Measurements from ENCODE around the gene GABRE. TPM values are rescaled to one million over a fixed set of nuclear protein-coding genes. Genes with fewer than 3 reads are reported as not detected.
A peak's percentile ranks its signal among the peaks of the same experiment; 100 is the strongest.

Gene GABRE
- total and polyA plus RNA-seq, 2 donors (not counting 3 experiments of a cell fraction or from before 2014, with no cell fraction given) = 6.1 to 33.4 TPM

GRCh38 chrX:151984328-151984727 lies 9.9 kb upstream of the GABRE start:
- Histone ChIP-seq H4K20me1 (replicated peaks; ENCODE audit: control insufficient read depth, extremely low read depth, insufficient read depth, low read length) (no peaks in the 10 kb centered on the region), H3K9me3 (replicated peaks; ENCODE audit: control insufficient read depth, insufficient read depth, low read length) (no peaks in the 10 kb centered on the region), H3K27ac (ENCODE audit: insufficient read depth, low read depth, low read length) (peak overlapping the region; percentile 99), H2AFZ (ENCODE audit: low read depth, low read length) (peak overlapping the region; percentile 46), H3K27me3 (ENCODE audit: control insufficient read depth in 2 of 2, insufficient read depth in 2 of 2, low read length in 2 of 2) (no peaks in the 10 kb centered on the region), H3K9me1 (replicated peaks; ENCODE audit: control insufficient read depth, extremely low read depth, insufficient read depth, low read length) (no peaks in the 10 kb centered on the region), H3K4me3 (replicated peaks in 1 of 3; ENCODE audit: insufficient read depth in 1 of 3, low read depth in 1 of 3, low read length in 3 of 3) (no peak overlapping the region), H3K4me2 (ENCODE audit: insufficient read depth, low read length) (peak overlapping the region; percentile 77), H3K9ac (replicated peaks; ENCODE audit: extremely low read depth, insufficient read depth, low read length) (peak overlapping the region; percentile 89), H3K4me1 (ENCODE audit: control insufficient read depth, extremely low read depth, insufficient read depth, low read length) (peaks cover 56% of the 10 kb centered on the region), H3K79me2 (ENCODE audit: control insufficient read depth, insufficient read depth, low read length) (no peaks in the 10 kb centered on the region), H3K36me3 (ENCODE audit: control insufficient read depth in 2 of 2, extremely low read depth in 1 of 2, insufficient read depth in 2 of 2, low read length in 2 of 2) (no peaks in the 10 kb centered on the region)
- TF ChIP-seq GATA2 (IDR thresholded peaks at IDR 0.05; ENCODE audit: insufficient read depth, insufficient read length, low read depth, low read length) = peak; percentile 85
- TF ChIP-seq EZH2 (IDR thresholded peaks at IDR 0.05; ENCODE audit: borderline replicate concordance, low read depth, low read length, severe bottlenecking) = no peak
- TF ChIP-seq FOS (IDR thresholded peaks at IDR 0.05; ENCODE audit: borderline replicate concordance, insufficient read depth, low read length) = peak; percentile 67
- peak; percentile 50 for TF ChIP-seq POLR2AphosphoS5 (IDR thresholded peaks at IDR 0.05; ENCODE audit: insufficient read depth, low read depth, low read length)
- no peak for TF ChIP-seq MAX (IDR thresholded peaks at IDR 0.05; ENCODE audit: insufficient read depth, insufficient read length)
- peak; percentile 83 for TF ChIP-seq JUN (IDR thresholded peaks at IDR 0.05; ENCODE audit: borderline replicate concordance, insufficient read depth, insufficient read length, low read depth)
- CTCF ChIA-PET = interaction anchor here (1.2 to 1.5 kb wide), 2 partner anchors 154 to 158 kb away, joined by 3 to 7 read pairs; no protein-coding TSS in a partner anchor
- FAIRE-seq (peak; percentile 90), DNase-seq (ENCODE audit: low read depth, low spot score) (peak; percentile 94)
- intact Hi-C loops (cut with micrococcal nuclease) (loop anchor here (1.0 to 2.0 kb wide), 4 partner anchors 10 to 154 kb away; partner anchors contain the start of gene GABRE), dilution Hi-C loops (cut with MboI; ENCODE audit: extremely low pct_ligation_motif_present, low sequenced_read_pairs) (no loop called here)
- POLR2A ChIA-PET = interaction anchor here (2.4 kb wide), 1 partner anchor 10 kb away, joined by 10 read pairs; the partner anchor contains the start of gene GABRE
- BruUV-seq (replicated peaks) = no TSS peak

GRCh38 chrX:151983186-151983585 lies 8.7 kb upstream of the GABRE start:
- H3K9me3 ChIP-seq (replicated peaks; ENCODE audit: control insufficient read depth, insufficient read depth, low read length) = no peaks in the 10 kb centered on the region
- peaks cover 56% of the 10 kb centered on the region for H3K4me1 ChIP-seq (ENCODE audit: control insufficient read depth, extremely low read depth, insufficient read depth, low read length)
- no peaks in the 10 kb centered on the region for H3K9me1 ChIP-seq (replicated peaks; ENCODE audit: control insufficient read depth, extremely low read depth, insufficient read depth, low read length)
- DNase-seq (ENCODE audit: low read depth, low spot score) (peak; percentile 57), FAIRE-seq (peak; percentile 37)
- dilution Hi-C loops (cut with MboI; ENCODE audit: extremely low pct_ligation_motif_present, low sequenced_read_pairs) (no loop called here), intact Hi-C loops (cut with micrococcal nuclease) (no loop called here)
- no peak overlapping the region for H3K4me3 ChIP-seq (replicated peaks in 1 of 3; ENCODE audit: insufficient read depth in 1 of 3, low read depth in 1 of 3, low read length in 3 of 3)
- CTCF ChIA-PET = interaction anchor here (1.5 kb wide), 1 partner anchor 230 kb away, joined by 4 read pairs; no protein-coding TSS in a partner anchor
- H3K4me2 ChIP-seq (ENCODE audit: insufficient read depth, low read length) = no peak overlapping the region
- TF ChIP-seq GATA2 (IDR thresholded peaks at IDR 0.05; ENCODE audit: insufficient read depth, insufficient read length, low read depth, low read length) = no peak
- H4K20me1 ChIP-seq (replicated peaks; ENCODE audit: control insufficient read depth, extremely low read depth, insufficient read depth, low read length) = no peaks in the 10 kb centered on the region
- H3K27me3 ChIP-seq (ENCODE audit: control insufficient read depth in 2 of 2, insufficient read depth in 2 of 2, low read length in 2 of 2) = no peaks in the 10 kb centered on the region
- POLR2A ChIA-PET = interaction anchor here (2.4 kb wide), 1 partner anchor 9 kb away, joined by 10 read pairs; the partner anchor contains the start of gene GABRE
- H3K79me2 ChIP-seq (ENCODE audit: control insufficient read depth, insufficient read depth, low read length) = no peaks in the 10 kb centered on the region
- BruUV-seq (replicated peaks) = no TSS peak
- no peaks in the 10 kb centered on the region for H3K36me3 ChIP-seq (ENCODE audit: control insufficient read depth in 2 of 2, extremely low read depth in 1 of 2, insufficient read depth in 2 of 2, low read length in 2 of 2)
- no peak overlapping the region for H2AFZ ChIP-seq (ENCODE audit: low read depth, low read length)
- peak overlapping the region; percentile 99 for H3K27ac ChIP-seq (ENCODE audit: insufficient read depth, low read depth, low read length)
- peak overlapping the region; percentile 54 for H3K9ac ChIP-seq (replicated peaks; ENCODE audit: extremely low read depth, insufficient read depth, low read length)
